ENCODE results near the gene ARID5B. TPM values are rescaled to one million over a fixed set of nuclear protein-coding genes. Genes with fewer than 3 reads are reported as not detected.
A peak's percentile ranks its signal among the peaks of the same experiment; 100 is the strongest.

ARID5B gene
- total and polyA plus RNA-seq, 7 donors, result 8.5 to 166 (median 75.9) TPM

GRCh38 chr10:62062028-62062427 lies 160.5 kb downstream of the ARID5B start:
- no peaks in the 10 kb centered on the region for H3K9me3 ChIP-seq
- peak overlapping the region; percentile 98 for H3K27ac ChIP-seq
- TF ChIP-seq CTCF (IDR thresholded peaks at IDR 0.05), result no peak
- peaks cover 5 to 81% of the 10 kb centered on the region in 2 donors for H3K36me3 ChIP-seq (ENCODE audit: insufficient read depth in 1 of 2, low read depth in 1 of 2)
- ATAC-seq (no peak), DNase-seq (no peak)
- intact Hi-C loops (cut with DNase I), result loop anchor here in 1 of 2 donors (2.0 kb wide), 1 partner anchor 13 kb away; no protein-coding TSS in a partner anchor
- peaks cover 71% of the 10 kb centered on the region for H3K4me1 ChIP-seq
- 27 to 56% (median 32%) methylated on average over 1 of the region's 1 CpG for WGBS, 3 donors
- H3K27me3 ChIP-seq (ENCODE audit: insufficient read depth in 3 of 3, low read length in 2 of 3), result no peaks in the 10 kb centered on the region
- H3K4me3 ChIP-seq, result no peak overlapping the region

- peaks cover 71% of the 10 kb centered on the region for H3K4me1 ChIP-seq
- WGBS, 3 donors, result 93 to 97% (median 94%) methylated on average over 4 of the region's 4 CpGs
- peak in 1 of 4 donors; percentile 42 for ATAC-seq
- peaks cover 4 to 81% of the 10 kb centered on the region in 2 donors for H3K36me3 ChIP-seq (ENCODE audit: insufficient read depth in 1 of 2, low read depth in 1 of 2)
- peak overlapping the region; percentile 98 for H3K27ac ChIP-seq
- no peaks in the 10 kb centered on the region for H3K27me3 ChIP-seq (ENCODE audit: insufficient read depth in 3 of 3, low read length in 2 of 3)
- H3K4me3 ChIP-seq, result no peak overlapping the region
- intact Hi-C loops (cut with DNase I), result loop anchor here in 1 of 2 donors (2.0 kb wide), 1 partner anchor 14 kb away; no protein-coding TSS in a partner anchor
- no peak for DNase-seq
- H3K9me3 ChIP-seq, result no peaks in the 10 kb centered on the region
- TF ChIP-seq CTCF (IDR thresholded peaks at IDR 0.05), result no peak
Observed at GRCh38 chr10:62062752-62063512, 161.4 kb downstream of the ARID5B start.

- peak overlapping the region; percentile 13 for H3K4me3 ChIP-seq
- 18 to 51% (median 21%) methylated on average over 3 of the region's 3 CpGs for WGBS, 3 donors
- no peaks in the 10 kb centered on the region for H3K9me3 ChIP-seq
- TF ChIP-seq CTCF (IDR thresholded peaks at IDR 0.05), result no peak
- H3K27ac ChIP-seq, result peak overlapping the region; percentile 98
- H3K36me3 ChIP-seq (ENCODE audit: insufficient read depth in 1 of 2, low read depth in 1 of 2), result peaks cover 3 to 72% of the 10 kb centered on the region in 2 donors
- no peak for DNase-seq
- no peaks in the 10 kb centered on the region for H3K27me3 ChIP-seq (ENCODE audit: insufficient read depth in 3 of 3, low read length in 2 of 3)
- peaks cover 72% of the 10 kb centered on the region for H3K4me1 ChIP-seq
- peak; percentile 71 to 91 (median 89) for ATAC-seq
- intact Hi-C loops (cut with DNase I), result loop anchor here in 1 of 2 donors (2.0 kb wide), 1 partner anchor 15 kb away; no protein-coding TSS in a partner anchor
Observed at GRCh38 chr10:62063795-62064472, 162.4 kb downstream of the ARID5B start.

GRCh38 chr10:62067560-62067959 lies 166.1 kb downstream of the ARID5B start:
- Histone ChIP-seq H3K4me1 (peaks cover 77% of the 10 kb centered on the region), H3K4me3 (no peak overlapping the region), H3K36me3 (ENCODE audit: insufficient read depth in 1 of 2, low read depth in 1 of 2) (peaks cover 3 to 63% of the 10 kb centered on the region in 2 donors), H3K27me3 (ENCODE audit: insufficient read depth in 3 of 3, low read length in 2 of 3) (no peaks in the 10 kb centered on the region), H3K9me3 (no peaks in the 10 kb centered on the region), H3K27ac (peak overlapping the region; percentile 73)
- DNase-seq, result no peak
- whole genome bisulfite sequencing, 3 donors, result 92 to 100% (median 96%) methylated on average over 1 of the region's 1 CpG
- intact Hi-C loops (cut with DNase I), result no loop called here
- ATAC-seq, result no peak
- no peak for TF ChIP-seq CTCF (IDR thresholded peaks at IDR 0.05)

All from psoas muscle (tissue), 8 donors.